Right ventricle myocardium superior (tissue), 1 donor: Measurements from ENCODE around the gene ZNF609. TPM values are rescaled to one million over a fixed set of nuclear protein-coding genes. Genes with fewer than 3 reads are reported as not detected.

Source experiments
- ATAC-seq: fragments of 200-7000 bp; cut with Tn5 transposase; one replicate; pipeline ENCODE4 v1.9.1; 2020; ENCODE audit warnings: mild to moderate bottlenecking; ENCODE audit not compliant: poor library complexity
- DNase-seq: peaks from one replicate; pipeline ENCODE4 v3.0.0-alpha.2; 2020
- intact Hi-C: fragments of 100-400 bp; cut with DNase I; formaldehyde crosslinking; loops from one replicate; pipeline ENCODE4 v1.11.2; 2022
- long read RNA-seq: library from polyadenylated mRNA; unstranded; transcript quantifications from one replicate; pipeline ENCODE4 v2.0.0, GENCODE V29; 2021
- total RNA-seq: library from RNA; stranded (reverse); fragmentation: NEBNext Ultra II Directional; extraction: Animal tissue kit (Norgen Biotek cat#: 25700); gene quantifications from one replicate; pipeline ENCODE4 v1.2.1, GENCODE V29; 2021
- donor health status: DM: no; HTN: yes; CAD: no; lungs with severe emphysema.

The ZNF609 gene, protein sequence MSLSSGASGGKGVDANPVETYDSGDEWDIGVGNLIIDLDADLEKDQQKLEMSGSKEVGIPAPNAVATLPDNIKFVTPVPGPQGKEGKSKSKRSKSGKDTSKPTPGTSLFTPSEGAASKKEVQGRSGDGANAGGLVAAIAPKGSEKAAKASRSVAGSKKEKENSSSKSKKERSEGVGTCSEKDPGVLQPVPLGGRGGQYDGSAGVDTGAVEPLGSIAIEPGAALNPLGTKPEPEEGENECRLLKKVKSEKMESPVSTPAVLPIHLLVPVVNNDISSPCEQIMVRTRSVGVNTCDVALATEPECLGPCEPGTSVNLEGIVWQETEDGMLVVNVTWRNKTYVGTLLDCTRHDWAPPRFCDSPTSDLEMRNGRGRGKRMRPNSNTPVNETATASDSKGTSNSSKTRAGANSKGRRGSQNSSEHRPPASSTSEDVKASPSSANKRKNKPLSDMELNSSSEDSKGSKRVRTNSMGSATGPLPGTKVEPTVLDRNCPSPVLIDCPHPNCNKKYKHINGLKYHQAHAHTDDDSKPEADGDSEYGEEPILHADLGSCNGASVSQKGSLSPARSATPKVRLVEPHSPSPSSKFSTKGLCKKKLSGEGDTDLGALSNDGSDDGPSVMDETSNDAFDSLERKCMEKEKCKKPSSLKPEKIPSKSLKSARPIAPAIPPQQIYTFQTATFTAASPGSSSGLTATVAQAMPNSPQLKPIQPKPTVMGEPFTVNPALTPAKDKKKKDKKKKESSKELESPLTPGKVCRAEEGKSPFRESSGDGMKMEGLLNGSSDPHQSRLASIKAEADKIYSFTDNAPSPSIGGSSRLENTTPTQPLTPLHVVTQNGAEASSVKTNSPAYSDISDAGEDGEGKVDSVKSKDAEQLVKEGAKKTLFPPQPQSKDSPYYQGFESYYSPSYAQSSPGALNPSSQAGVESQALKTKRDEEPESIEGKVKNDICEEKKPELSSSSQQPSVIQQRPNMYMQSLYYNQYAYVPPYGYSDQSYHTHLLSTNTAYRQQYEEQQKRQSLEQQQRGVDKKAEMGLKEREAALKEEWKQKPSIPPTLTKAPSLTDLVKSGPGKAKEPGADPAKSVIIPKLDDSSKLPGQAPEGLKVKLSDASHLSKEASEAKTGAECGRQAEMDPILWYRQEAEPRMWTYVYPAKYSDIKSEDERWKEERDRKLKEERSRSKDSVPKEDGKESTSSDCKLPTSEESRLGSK (N-terminal part only)
- total RNA-seq = 15.5 TPM
- long read RNA-seq, partial matches to known transcripts = 6 of 6 reads
- long read RNA-seq, other reads (novel, unspliced or antisense) = 0 of 6 reads

DNA sequence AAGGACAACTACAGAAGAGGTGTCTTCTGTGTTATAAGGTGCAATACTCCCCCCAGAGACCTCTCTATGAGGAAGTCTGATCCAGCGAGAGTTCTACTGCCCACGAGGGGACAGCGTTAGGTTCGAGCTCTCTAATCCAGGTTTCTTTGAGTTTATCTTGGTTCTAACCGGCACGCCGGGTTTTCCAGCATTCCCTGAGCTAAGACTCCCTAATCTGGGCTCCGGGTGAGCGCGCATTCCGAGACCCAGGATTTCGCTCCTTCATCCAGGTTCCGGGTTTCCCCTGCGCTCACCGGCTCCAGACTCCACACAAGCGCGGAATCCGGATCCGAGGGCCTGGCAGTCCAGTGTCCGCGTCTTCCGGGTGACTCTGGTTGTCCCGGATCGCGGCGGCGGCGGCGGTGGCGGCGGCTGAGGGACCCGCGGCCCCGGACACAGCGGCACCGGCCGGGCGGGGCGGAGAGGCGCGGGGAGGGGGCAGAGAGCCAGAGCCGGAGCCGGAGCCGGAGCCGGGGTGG, at the start of gene ZNF609:
Gene ZNF609, plus strand, starts transcription at position 373 of the 518 bp plus-strand sequence. CDS start 38,842 bp downstream, outside the sequence.
- ATAC-seq (peak; percentile 92), DNase-seq (peak; percentile 97)
- intact Hi-C loops = no loop called here

DNA sequence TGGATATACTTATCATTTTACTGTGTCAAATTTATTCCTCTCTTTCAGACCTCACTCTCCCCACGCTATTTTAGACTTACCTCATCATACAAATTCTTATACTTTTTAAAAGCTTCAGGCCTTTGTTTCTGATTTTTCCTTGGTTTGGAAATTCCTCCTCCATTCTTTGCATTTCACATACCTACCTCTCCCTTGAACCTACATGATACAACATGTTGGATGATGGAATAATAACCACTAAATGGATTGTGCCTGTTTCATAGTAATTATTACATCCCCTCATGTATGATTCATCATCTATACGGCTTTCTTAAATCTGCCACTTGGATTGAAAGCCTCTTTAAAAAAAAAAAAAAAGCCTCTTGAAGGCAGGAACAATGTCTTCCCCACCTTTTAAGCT, 48.2 kb upstream of the ZNF609 start:
- DNase-seq = no peak
- no peak for ATAC-seq
- intact Hi-C loops = no loop called here

- DNase-seq = no peak
- intact Hi-C loops = loop anchor here (10.0 kb wide), 1 partner anchor 232 kb away; no protein-coding TSS in a partner anchor
- no peak for ATAC-seq
These were observed 37.7 kb upstream of the ZNF609 start for GRCh38 chr15:64422697-64423096.

- DNase-seq = no peak
- no peak for ATAC-seq
- intact Hi-C loops = loop anchor here (10.0 kb wide), 1 partner anchor 231 kb away; no protein-coding TSS in a partner anchor
These were observed 36.4 kb upstream of the ZNF609 start for GRCh38 chr15:64423970-64424369.

DNA sequence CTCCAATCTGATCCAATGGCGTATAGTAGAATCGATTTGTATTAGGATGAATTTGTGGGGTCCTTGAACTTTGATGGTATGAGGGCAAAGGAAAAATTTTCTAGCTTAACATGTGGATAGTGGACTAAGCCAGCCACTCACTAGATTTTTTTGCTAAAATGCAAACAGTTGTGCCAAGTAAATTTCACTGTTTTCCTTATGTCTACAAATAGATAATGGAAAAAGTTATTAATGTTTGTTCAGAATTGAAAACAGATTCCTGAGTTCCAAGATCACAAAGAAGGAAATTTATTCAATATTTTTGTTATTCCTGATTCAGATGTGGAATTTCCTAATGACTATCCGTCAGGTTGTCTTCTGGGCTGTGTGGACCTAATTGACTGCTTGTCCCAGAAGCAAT, 35.2 kb upstream of the ZNF609 start:
- ATAC-seq = no peak
- intact Hi-C loops = loop anchor here (10.0 kb wide), 1 partner anchor 230 kb away; no protein-coding TSS in a partner anchor
- DNase-seq = no peak

GRCh38 chr15:64426845-64427465, 33.4 kb upstream of the ZNF609 start:
- no peak for DNase-seq
- intact Hi-C loops = loop anchor here (10.0 kb wide), 1 partner anchor 228 kb away; no protein-coding TSS in a partner anchor
- ATAC-seq = no peak

- intact Hi-C loops = loop anchor here (10.0 kb wide), 1 partner anchor 225 kb away; no protein-coding TSS in a partner anchor
- ATAC-seq (no peak), DNase-seq (no peak)
These were observed 30.9 kb upstream of the ZNF609 start for GRCh38 chr15:64429448-64429847.

GRCh38 chr15:64430000-64430735, 30.2 kb upstream of the ZNF609 start:
- intact Hi-C loops = loop anchor here (10.0 kb wide), 1 partner anchor 225 kb away; no protein-coding TSS in a partner anchor
- ATAC-seq = peak; percentile 91
- DNase-seq = no peak

DNA sequence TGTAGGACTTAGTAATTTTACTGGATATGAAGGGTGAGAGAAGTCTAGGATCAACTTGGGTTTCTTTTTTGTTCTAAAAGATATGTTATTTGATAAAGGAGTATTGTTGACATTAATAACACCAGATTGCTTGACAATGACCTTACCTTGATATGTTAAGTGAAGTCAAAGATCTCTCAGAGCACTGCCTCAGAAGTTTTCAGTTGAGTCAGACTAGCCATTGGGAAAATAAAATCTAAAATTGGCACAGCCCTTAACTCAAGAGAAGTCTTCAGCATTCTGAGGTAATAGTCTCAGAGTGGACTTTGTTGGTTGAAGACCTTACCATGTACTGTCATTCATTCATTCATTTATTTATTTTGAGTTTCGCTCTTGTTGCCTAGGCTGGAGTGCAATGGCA, 22.4 kb upstream of the ZNF609 start:
- no peak for DNase-seq
- intact Hi-C loops = no loop called here
- no peak for ATAC-seq

GRCh38 chr15:64438653-64439447, 21.5 kb upstream of the ZNF609 start:
- ATAC-seq = no peak

GRCh38 chr15:64441852-64442251, 18.5 kb upstream of the ZNF609 start:
- intact Hi-C loops = no loop called here
- no peak for ATAC-seq

More at GRCh38 chr15:64438653-64439447, 21.5 kb upstream of the ZNF609 start:
- no peak for DNase-seq
- intact Hi-C loops = no loop called here

DNA sequence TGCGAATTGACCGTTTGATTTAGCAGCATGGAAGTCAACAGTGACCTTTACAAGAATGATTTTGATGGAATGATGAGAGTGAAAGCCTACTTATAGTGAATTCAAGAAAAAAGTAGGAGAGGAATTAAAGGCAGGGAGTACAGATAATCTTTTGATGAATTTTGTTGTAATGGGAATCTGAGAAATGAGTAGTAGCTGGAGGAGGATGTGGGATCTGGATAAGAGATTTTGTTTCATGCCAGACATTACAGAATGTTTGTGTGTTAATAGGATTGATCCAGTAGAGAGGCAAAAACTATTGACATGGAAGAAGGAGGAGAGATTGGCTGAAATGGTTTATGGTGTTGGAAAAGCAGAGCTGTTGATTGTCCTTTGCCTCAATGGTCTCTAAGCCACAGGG, 17.4 kb upstream of the ZNF609 start:
- intact Hi-C loops = no loop called here
- ATAC-seq = no peak
- DNase-seq = no peak

More at GRCh38 chr15:64441852-64442251, 18.5 kb upstream of the ZNF609 start:
- no peak for DNase-seq

DNA sequence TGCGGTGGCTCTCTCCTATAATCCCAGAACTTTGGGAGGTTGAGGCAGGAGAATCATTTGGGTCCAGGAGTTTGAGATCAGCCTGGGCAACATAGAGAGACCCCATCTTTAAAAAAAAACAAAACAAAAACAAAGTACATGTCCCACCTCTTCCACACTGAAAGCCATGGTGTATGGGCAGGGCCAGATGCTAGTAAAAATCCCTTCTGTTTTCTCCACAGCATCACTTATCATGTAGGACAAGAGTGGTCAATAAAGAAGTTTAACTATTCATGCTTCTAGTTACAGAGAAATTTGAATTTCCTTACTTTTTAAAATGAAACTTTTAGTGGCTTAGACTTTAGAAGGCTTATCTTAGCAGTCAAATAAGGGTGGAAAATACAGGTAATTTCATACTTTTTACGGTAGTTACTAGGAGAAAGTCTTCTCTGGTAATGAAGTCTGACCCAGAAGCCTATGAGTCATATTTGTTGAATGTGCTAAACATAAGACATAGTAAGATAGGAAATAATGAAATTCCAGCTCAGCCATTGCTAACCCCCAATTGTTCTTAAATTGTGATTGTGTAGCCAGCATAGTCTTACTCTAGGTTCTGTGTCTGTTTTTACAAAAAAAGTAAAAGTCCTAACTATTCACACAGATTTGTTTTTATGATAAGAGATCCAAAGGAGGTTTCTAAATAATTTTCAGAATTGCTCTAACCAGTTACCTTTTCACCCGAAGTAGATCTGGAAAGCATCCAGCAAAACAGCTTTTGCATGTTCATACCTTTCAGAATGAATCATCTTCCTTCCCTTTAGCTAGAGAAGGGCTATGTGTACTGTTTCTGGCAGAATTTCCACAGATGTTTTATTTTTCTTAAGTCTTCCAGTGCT, 16.4 kb upstream of the ZNF609 start:
- ATAC-seq (no peak), DNase-seq (no peak)
- intact Hi-C loops = no loop called here

GRCh38 chr15:64444836-64445235, 15.5 kb upstream of the ZNF609 start:
- DNase-seq (no peak), ATAC-seq (no peak)
- intact Hi-C loops = no loop called here

DNA sequence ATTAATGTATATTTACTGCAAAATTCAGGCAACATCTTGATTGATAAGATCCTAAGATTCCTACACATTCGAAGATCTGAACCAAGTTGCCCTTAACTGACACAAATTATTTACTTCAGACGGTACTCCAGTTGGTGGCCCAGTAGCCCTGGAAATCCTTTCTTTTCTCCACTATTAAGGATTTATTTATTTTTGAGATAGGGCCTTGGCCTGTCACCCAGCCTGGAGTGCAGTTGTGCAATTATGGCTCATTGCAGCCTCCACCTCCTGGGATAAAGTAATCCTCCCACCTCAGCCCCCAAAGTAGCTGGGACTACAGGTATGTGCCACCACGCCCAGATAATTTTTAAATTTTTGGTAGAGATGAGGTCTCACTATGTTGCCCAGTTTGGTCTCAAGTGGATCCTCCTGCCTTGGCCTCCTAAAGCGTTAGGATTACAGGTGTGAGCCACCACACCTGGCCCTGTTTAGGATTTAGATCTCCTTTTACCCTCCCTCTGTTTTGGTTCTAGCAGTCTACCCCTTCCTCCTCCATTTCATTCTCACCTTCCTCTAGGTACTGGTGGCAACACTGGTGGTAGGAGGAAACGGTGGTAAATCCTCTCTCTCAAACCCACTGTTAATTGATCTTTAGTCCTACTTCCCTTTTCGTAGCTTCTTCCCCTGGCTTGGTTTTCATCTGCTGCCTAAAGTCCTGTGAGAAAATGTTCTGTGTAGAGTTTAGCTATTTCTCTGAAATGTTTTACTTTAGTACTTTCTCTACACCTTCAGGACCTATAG, 12.7 kb upstream of the ZNF609 start:
- DNase-seq = no peak
- ATAC-seq = no peak
- intact Hi-C loops = no loop called here
